Measurements from ENCODE around the gene SHH.

- TF ChIP-seq CTCF (IDR thresholded peaks at IDR 0.05) (no peak), POLR2AphosphoS5 (IDR thresholded peaks at IDR 0.05) (no peak), POLR2A (IDR thresholded peaks at IDR 0.05) (no peak)
These were observed 28.1 kb upstream of the SHH start for GRCh38 chr7:155840262-155840885.

Data from prostate gland (tissue), 2 donors.